AG04450 (cell line): Measurements from ENCODE around the gene ADAMTS2. TPM values are rescaled to one million over a fixed set of nuclear protein-coding genes. Genes with fewer than 3 reads are reported as not detected.

Source experiments
- CTCF ChIA-PET: fragments of 300-600, 350-600 bp; formaldehyde crosslinking; extraction: SDS; loops from one replicate; lab custom pipeline; 2022; ENCODE audit warnings: antibody characterized with exemption, inconsistent platforms; lab: Charles Lee
- POLR2A ChIA-PET: fragments of 350-600 bp; formaldehyde crosslinking; extraction: SDS; loops from one replicate; lab custom pipeline; 2021; ENCODE audit warnings: antibody characterized with exemption, inconsistent platforms; lab: Yijun Ruan, JAX
- DNase-seq: peaks from one replicate; pipeline ENCODE4 v3.0.0-alpha.2; 2011; ENCODE audit warnings: low read depth, low spot score
- H3K27ac ChIP-seq: one replicate; pipeline ENCODE4 v1.5.1; 2012; ENCODE audit warnings: low read depth, low read length, control low read depth
- H3K27me3 ChIP-seq: one replicate; pipeline ENCODE4 v1.6.0; 2012; ENCODE audit warnings: low read length; ENCODE audit not compliant: control insufficient read depth, insufficient read depth
- H3K4me3 ChIP-seq: 2 replicates; pipeline ENCODE4 v1.5.1; 2011; ENCODE audit warnings: mild to moderate bottlenecking, low read depth, low read length, control low read depth
- H3K9me3 ChIP-seq: 2 replicates; pipeline ENCODE4 v1.5.1; 2012; ENCODE audit warnings: low read length; ENCODE audit not compliant: control insufficient read depth, insufficient read depth
- CTCF ChIP-seq: IDR thresholded peaks from 2 replicates; pipeline ENCODE4 v1.5.1; 2011; ENCODE audit warnings: low read depth, low read length, control low read depth, inconsistent platforms
- polyA plus RNA-seq: library from polyadenylated mRNA; depleted of rRNA; stranded (reverse); fragments of >200 nt; gene quantifications from 2 replicates; pipeline ENCODE4 v1.2.3, GENCODE V29; 2011

Gene ADAMTS2
- polyA plus RNA-seq, 1 experiment: 22.6 TPM

GRCh38 chr5:179208706-179209358 lies 136.4 kb downstream of the ADAMTS2 start:
- Histone ChIP-seq H3K27ac (no peak overlapping the region), H3K27me3 (no peaks in the 10 kb centered on the region), H3K4me3 (no peak overlapping the region), H3K9me3 (no peaks in the 10 kb centered on the region; the same call in 1 of the 2 replicates)
- TF ChIP-seq CTCF: no peak
- DNase-seq: no peak
- CTCF ChIA-PET: no interaction called here
- POLR2A ChIA-PET: interaction anchor here (0.6 kb wide), 1 partner anchor 34 kb away, joined by 3 read pairs; no protein-coding TSS in a partner anchor

GRCh38 chr5:179207920-179208705 lies 137.1 kb downstream of the ADAMTS2 start:
- Histone ChIP-seq H3K27ac (no peak overlapping the region), H3K9me3 (no peaks in the 10 kb centered on the region; the same call in 1 of the 2 replicates), H3K27me3 (no peaks in the 10 kb centered on the region), H3K4me3 (no peak overlapping the region)
- CTCF ChIA-PET: no interaction called here
- POLR2A ChIA-PET: no interaction called here
- DNase-seq: no peak
- TF ChIP-seq CTCF: no peak

- DNase-seq: no peak
- POLR2A ChIA-PET: no interaction called here
- no peak for TF ChIP-seq CTCF
- CTCF ChIA-PET: interaction anchor here (1.3 kb wide), 1 partner anchor 40 kb away, joined by 5 read pairs; no protein-coding TSS in a partner anchor
- H3K4me3 ChIP-seq: no peak overlapping the region
- H3K9me3 ChIP-seq: no peaks in the 10 kb centered on the region; the same call in 1 of the 2 replicates
- H3K27me3 ChIP-seq: no peaks in the 10 kb centered on the region
- no peak overlapping the region for H3K27ac ChIP-seq
Observed at GRCh38 chr5:179207470-179207869, 137.8 kb downstream of the ADAMTS2 start.

- no peak overlapping the region for H3K4me3 ChIP-seq
- DNase-seq: no peak
- CTCF ChIA-PET: interaction anchor here (1.3 kb wide), 1 partner anchor 39 kb away, joined by 5 read pairs; no protein-coding TSS in a partner anchor
- POLR2A ChIA-PET: no interaction called here
- no peaks in the 10 kb centered on the region; the same call in 1 of the 2 replicates for H3K9me3 ChIP-seq
- no peak for TF ChIP-seq CTCF
- no peak overlapping the region for H3K27ac ChIP-seq
- H3K27me3 ChIP-seq: no peaks in the 10 kb centered on the region
Observed at GRCh38 chr5:179206366-179206765, 138.9 kb downstream of the ADAMTS2 start.

- no peak for TF ChIP-seq CTCF
- Histone ChIP-seq H3K4me3 (no peak overlapping the region), H3K9me3 (no peaks in the 10 kb centered on the region; the same call in 1 of the 2 replicates), H3K27ac (no peak overlapping the region), H3K27me3 (no peaks in the 10 kb centered on the region)
- DNase-seq: no peak
- ChIA-PET CTCF (no interaction called here), POLR2A (no interaction called here)
Observed at GRCh38 chr5:179205277-179205676, 140.0 kb downstream of the ADAMTS2 start.
